ENCODE results near the gene ENOX1. TPM values are rescaled to one million over a fixed set of nuclear protein-coding genes. Genes with fewer than 3 reads are reported as not detected.

ENOX1 gene
- total and polyA plus RNA-seq, 9 of the 15 experiments (the other 6 are each of a cell fraction or from before 2014, with no cell fraction given) = not detected

- H3K79me2 ChIP-seq (ENCODE audit: control insufficient read depth, insufficient read depth, low read length) = no peaks in the 10 kb centered on the region
- BruUV-seq (replicated peaks) = no TSS peak
- H4K20me1 ChIP-seq (replicated peaks; ENCODE audit: control insufficient read depth, insufficient read depth, low read length) = no peaks in the 10 kb centered on the region
- no peak overlapping the region for H3K27ac ChIP-seq (ENCODE audit: extremely low read depth, low read depth, low read length)
- FAIRE-seq = no peak
- H3K9me3 ChIP-seq (replicated peaks; ENCODE audit: control insufficient read depth, insufficient read depth, low read depth, low read length) = no peaks in the 10 kb centered on the region
- TF ChIP-seq IFI16 (CRISPR knock-in tag; IDR thresholded peaks at IDR 0.05) = no peak
- TF ChIP-seq ZNF174 (CRISPR knock-in tag; IDR thresholded peaks at IDR 0.05) = no peak
- TF ChIP-seq SRSF1 (IDR thresholded peaks at IDR 0.05; ENCODE audit: low read depth, low read length) = no peak
- TF ChIP-seq TAL1 (IDR thresholded peaks at IDR 0.05) = no peak
- TF ChIP-seq ZNF140 (CRISPR knock-in tag; IDR thresholded peaks at IDR 0.05) = no peak
- no peak for TF ChIP-seq ZNF408 (CRISPR knock-in tag; IDR thresholded peaks at IDR 0.05; ENCODE audit: low read depth)
- TF ChIP-seq PHF8 (IDR thresholded peaks at IDR 0.05; ENCODE audit: borderline replicate concordance, low read length) = no peak
- no peak for TF ChIP-seq NR2C2 (CRISPR knock-in tag; IDR thresholded peaks at IDR 0.05)
- TF ChIP-seq NR2C2 (tag; IDR thresholded peaks at IDR 0.05) = no peak
- ChIA-PET POLR2A (interaction anchor here (0.7 kb wide), 1 partner anchor 20 kb away, joined by 3 read pairs; no protein-coding TSS in a partner anchor), CTCF (ENCODE audit: low intra/inter-chr PET ratio) (no interaction called here)
- in situ Hi-C loops (cut with MboI) (no loop called here), intact Hi-C loops (cut with micrococcal nuclease) (no loop called here)
- H2AFZ ChIP-seq (ENCODE audit: low read depth, low read length) = no peak overlapping the region
- H3K4me3 ChIP-seq = no peak overlapping the region
- no peak for ATAC-seq
- 0% methylated on average over 2 of the region's 2 CpGs for WGBS (ENCODE audit: insufficient coverage, low coverage, missing lambda C conversion rate)
- peaks cover 0 to 3% of the 10 kb centered on the region in 2 experiments; a peak in 1 of 5 replicates for H3K27me3 ChIP-seq (ENCODE audit: control insufficient read depth in 2 of 2, insufficient read depth in 2 of 2, low read length in 2 of 2)
- no peak overlapping the region for H3K9ac ChIP-seq (ENCODE audit: insufficient read depth in 1 of 2, low read depth in 2 of 2, low read length in 2 of 2)
- H3K4me2 ChIP-seq (ENCODE audit: insufficient read depth, low read length) = no peak overlapping the region
- H3K4me1 ChIP-seq (replicated peaks in 1 of 2; ENCODE audit: control insufficient read depth in 2 of 2, insufficient read depth in 2 of 2, low read length in 2 of 2) = no peaks in the 10 kb centered on the region
- H3K9me1 ChIP-seq (ENCODE audit: control insufficient read depth, insufficient read depth, low read length) = no peaks in the 10 kb centered on the region
- no peaks in the 10 kb centered on the region for H3K36me3 ChIP-seq (ENCODE audit: control insufficient read depth, insufficient read depth, low read length)
- DNase-seq (ENCODE audit: extremely low read depth in 1 of 4, low spot score in 3 of 4) = no peak
These were observed 543.1 kb downstream of the ENOX1 start for GRCh38 chr13:43243711-43244110.
